NCI-H2107 treated with DMSO at 0.1 percent for 48 hours (cell line): ENCODE measurements around the gene FAR2.
"Not testable (repeated sequence)": the region's sequence is repeated elsewhere in the genome, so short reads cannot be mapped to it uniquely, and the experiment has no call there.

ENCODE experiments used
- DNase-seq: peaks from one replicate; lab custom pipeline; 2025; ENCODE audit not compliant: unreplicated experiment; lab: John Stamatoyannopoulos, UW

The FAR2 gene

GRCh38 chr12:29230800-29231560 is 81.9 kb downstream of the FAR2 start:
- DNase-seq: no peak

DNA sequence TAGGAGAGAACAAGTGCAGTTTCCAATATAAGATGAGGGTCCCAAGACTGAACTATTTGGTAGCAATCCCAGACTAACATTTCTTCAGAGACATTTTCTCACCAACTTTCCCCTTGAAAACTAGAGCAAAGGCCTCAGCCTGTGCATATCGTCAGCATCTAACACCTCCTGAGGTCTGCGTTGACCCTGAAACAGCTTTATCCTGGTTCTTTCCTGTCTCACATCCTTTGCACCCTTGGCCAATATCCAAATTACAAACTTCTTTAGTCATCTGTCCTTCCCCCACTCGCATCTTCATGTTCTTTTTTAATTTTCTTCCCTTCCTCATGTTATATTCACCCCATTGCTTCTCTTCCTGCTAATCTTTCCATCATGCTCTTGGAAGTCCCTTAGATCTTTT is 83.0 kb downstream of the FAR2 start:
- DNase-seq: no peak

DNA sequence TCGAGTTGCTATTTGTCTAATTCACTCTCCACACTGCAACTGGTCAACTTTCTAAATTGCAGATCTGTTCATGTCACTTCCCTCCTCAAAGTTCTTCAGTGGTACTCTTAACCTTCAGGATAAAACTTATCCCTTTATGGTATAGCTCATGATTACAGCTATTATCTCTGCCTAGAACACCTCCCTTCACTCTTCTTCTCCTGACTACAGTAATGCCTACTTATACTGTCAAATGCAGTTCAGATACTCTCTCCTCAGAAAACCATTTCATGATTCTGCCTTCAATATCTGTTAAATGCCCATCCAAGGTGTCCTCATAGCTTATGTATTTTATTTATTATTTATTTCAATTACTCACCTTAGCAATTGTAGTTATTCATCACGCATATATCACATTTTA is 85.5 kb downstream of the FAR2 start:
- no peak for DNase-seq

DNA sequence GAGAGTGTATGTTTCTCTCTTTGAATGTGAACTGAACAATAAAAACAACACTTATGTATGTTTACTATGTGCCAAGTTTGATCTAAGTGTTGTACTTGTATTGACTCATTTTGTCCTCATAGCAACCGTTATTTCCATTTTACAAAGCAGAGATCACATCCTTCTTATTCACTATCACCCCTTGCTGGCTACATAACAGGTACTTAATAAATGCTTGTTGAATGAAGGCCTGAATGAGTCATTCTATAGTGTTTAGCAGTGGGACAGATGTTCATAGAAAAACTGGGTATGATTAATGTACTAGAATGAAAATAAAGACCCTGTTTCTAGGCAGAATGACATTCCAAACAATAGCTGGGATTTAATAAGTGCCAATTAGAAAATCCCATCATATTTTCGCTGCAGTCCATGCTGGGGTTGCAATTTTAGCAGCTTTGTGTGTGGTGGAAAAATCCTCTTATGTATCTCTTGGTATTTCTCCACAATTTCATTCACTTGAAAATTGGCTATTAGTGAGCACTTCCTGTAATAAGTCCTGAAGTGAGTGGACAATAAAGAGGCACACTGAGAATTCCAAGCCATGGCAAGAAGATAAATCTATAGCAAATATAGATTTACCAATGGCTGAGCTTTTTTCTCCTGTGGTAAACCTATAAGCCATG is 86.0 kb downstream of the FAR2 start:
- no peak for DNase-seq

DNA sequence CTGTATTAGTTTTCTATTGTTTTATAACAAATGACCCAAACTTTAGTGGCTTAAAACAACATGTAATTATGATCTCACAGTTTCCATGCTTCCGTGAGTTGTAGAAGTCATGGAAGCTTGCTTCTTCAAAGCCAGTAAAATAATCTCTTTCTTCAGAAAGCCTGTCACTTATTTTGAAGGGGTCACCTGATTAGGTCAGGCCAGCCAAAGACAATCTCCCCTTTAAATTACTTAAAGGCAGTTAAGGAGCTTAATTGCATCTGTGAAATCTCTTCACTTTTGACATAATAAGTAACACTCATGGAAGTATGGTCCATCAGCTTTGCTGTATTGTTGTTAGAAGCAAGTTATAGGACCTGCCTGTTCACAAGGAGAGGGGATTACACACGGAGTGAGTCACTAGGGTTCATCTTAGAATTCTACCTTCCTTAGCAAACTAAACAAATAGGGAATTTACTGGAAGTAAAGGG is 89.8 kb downstream of the FAR2 start:
- no peak for DNase-seq

DNA sequence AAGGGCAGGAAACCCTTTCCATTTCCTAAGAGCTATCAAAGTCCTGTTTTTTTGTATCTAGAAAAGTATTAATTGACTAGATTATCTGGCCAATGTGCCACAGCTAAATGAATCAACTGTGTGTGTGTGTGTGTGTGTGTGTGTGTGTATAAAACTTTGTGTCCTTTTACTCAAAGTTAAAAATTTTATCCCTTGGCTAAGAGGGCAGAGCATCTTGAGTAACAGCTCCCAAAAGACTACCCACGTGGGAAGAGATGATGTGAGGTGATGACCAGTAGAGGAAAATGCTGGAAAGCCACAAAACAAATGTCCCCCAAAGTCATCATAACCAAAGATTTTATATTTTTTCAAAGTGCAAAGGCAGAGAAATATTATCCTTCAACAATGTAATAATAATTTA is 90.3 kb downstream of the FAR2 start:
- no peak for DNase-seq

- DNase-seq: no peak
Measured at GRCh38 chr12:29240441-29240840, 91.4 kb downstream of the FAR2 start.

- DNase-seq: no peak
Measured at GRCh38 chr12:29241821-29242591, 92.9 kb downstream of the FAR2 start.

- no peak for DNase-seq
Measured at GRCh38 chr12:29242921-29243431, 93.9 kb downstream of the FAR2 start.

- no peak for DNase-seq
Measured at GRCh38 chr12:29244159-29244765, 95.2 kb downstream of the FAR2 start.

DNA sequence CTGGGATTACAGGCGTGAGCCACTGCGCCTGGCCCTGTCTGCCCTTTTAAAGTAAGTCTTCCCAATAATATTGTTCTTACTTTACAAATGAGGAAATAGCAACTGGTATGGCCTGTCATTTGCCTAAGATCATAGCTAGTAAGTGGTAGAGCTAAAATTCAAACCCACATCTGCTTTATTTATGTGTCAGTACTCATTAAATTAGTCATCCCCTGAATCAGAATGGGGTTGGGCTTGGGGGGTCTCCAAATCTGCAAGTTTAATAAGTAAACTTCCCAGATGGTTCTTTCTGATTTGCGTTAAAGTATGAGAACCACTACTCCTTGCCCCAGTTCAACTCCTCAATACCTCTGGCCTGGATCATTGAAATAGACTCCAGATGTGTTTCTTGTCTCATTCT is 96.2 kb downstream of the FAR2 start:
- DNase-seq: no peak

DNA sequence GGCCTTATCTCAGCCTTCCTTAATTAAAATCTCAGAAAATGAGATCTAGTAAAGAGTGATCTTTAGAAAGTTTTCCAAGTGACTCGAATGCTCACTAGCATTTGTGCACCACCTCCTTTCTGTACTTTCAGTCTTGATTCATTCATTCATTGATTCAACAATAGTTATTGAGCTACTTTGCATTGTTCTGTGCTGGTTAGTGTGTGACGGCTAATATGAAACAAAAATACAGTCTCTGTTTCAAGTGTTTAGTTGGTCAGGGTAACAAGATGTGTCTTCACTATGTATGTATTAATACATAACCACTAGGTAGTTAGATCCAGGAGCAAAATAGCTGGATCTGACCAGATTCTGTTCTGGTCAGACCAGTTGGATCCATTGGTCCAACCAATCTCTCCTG is 100.9 kb downstream of the FAR2 start:
- DNase-seq: no peak

DNA sequence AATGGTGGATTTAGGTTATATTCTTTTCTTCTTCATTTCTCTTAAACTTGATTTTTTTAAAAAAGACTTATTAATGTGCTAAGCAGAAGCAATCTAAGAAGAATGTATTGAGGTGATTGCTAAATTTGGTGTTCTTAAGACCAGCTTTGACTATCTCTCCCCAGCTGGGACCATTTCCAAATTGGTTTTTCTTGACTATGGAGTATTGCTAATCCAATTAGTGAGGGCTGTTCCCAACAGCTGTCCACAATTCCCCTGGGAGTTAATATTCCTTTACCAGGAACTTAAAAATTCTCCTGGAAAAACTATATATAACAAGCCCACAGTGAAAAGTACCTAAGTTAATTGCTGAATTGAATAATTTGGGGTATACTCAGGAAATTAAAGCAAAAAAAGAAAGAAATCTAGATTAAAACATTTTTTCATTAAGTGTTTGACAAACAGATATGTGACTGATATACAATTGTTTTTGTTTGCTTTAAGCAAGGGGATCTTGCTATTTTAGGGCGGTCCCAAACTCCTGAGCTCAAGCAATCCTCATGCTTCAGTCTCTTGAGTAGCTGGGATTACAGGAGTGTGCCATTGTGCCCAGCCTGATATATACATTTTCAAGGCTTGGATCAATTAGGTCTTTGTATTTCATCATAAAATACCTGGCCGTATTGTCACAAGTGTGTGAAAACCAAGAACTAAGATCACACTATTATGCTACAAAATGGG is 105.0 kb downstream of the FAR2 start:
- no peak for DNase-seq

- no peak for DNase-seq
Measured at GRCh38 chr12:29255042-29255441, 106.0 kb downstream of the FAR2 start.

DNA sequence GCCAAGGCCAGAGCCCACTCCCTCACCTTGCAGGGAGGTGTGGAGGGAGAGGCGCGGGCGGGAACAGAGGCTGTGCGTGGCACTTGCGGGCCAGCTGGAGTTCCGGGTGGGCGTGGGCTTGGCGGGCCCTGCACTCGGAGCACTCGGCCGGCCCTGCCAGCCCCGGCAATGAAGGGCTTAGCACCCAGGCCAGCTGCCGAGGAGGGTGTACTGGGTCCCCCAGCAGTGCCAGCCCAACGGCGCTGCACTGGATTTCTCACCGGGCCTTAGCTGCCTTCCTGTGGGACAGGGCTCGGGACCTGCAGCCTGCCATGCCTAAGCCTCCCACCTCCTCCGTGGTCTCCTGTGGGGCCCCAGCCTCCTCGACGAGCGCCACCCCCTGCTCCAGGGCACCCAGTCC is 107.5 kb downstream of the FAR2 start:
- no peak for DNase-seq

DNA sequence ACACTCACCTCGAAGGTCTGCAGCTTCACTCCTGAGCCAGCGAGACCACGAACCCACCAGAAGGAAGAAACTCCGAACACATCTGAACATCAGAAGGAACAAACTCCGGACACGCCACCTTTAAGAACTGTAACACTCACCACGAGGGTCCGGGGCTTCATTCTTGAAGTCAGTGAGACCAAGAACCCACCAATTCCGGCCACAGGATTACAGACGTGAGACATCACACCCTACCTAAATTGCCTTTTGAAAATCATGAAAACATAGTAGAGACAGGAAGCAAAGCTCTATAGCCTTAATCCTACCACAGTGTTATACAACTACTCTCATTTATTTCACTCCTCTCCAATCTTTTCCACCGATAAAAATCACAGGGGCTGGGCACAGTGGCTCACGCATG is 108.6 kb downstream of the FAR2 start:
- DNase-seq: not testable (repeated sequence)

- no peak for DNase-seq
Measured at GRCh38 chr12:29264424-29264823, 115.3 kb downstream of the FAR2 start.

- no peak for DNase-seq
Measured at GRCh38 chr12:29269706-29270408, 120.8 kb downstream of the FAR2 start.

DNA sequence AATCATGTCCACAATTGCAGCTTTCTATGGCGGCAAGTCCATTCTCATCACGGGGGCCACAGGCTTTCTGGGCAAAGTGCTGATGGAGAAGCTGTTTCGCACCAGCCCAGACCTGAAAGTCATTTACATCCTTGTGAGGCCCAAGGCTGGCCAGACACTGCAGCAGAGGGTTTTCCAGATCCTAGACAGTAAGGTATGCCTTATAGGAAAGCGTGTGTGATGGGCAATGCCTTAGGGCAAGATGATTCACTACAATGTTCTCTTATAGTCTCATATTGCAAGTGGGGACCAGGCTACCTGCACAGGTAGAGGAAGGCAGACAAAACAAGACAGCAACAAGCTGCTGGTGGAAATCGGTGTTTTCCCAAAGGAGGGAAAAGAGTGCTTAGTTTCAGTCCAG is 121.4 kb downstream of the FAR2 start:
- no peak for DNase-seq
